SKM-1 treated with dmso at 0.1 percent for 144 hours (cell line): ENCODE results near the gene SYTL4.

Experiments used
- DNase-seq: peaks from one replicate; lab custom pipeline; 2025; ENCODE audit not compliant: unreplicated experiment; lab: John Stamatoyannopoulos, UW

SYTL4 gene

GRCh38 chrX:100648458-100649417 lies 83.2 kb downstream of the SYTL4 start:
- DNase-seq: no peak

GRCh38 chrX:100647739-100648138 lies 84.2 kb downstream of the SYTL4 start:
- no peak for DNase-seq

GRCh38 chrX:100647095-100647494 lies 84.8 kb downstream of the SYTL4 start:
- DNase-seq: no peak

- no peak for DNase-seq
These were observed 86.8 kb downstream of the SYTL4 start for GRCh38 chrX:100645106-100645505.

- DNase-seq: peak; percentile 2
These were observed 87.7 kb downstream of the SYTL4 start, which contains the start of gene SRPX2 for GRCh38 chrX:100643956-100644860. TSS of gene SRPX2 (plus strand) at chrX:100644199. CDS start at chrX:100646323, 2,124 bp downstream.

GRCh38 chrX:100643212-100643611 lies 88.7 kb downstream of the SYTL4 start:
- DNase-seq: no peak

- DNase-seq: no peak
These were observed 89.6 kb downstream of the SYTL4 start for GRCh38 chrX:100642290-100642689.

GRCh38 chrX:100636321-100636991 lies 95.5 kb downstream of the SYTL4 start, which contains the start of gene TSPAN6:
TSS of gene TSPAN6 (minus strand) at chrX:100636806. CDS start at chrX:100636694, 112 bp downstream.
- DNase-seq: no peak

GRCh38 chrX:100635989-100636320 lies 96.0 kb downstream of the SYTL4 start:
- DNase-seq: no peak

- DNase-seq: no peak
These were observed 96.9 kb downstream of the SYTL4 start for GRCh38 chrX:100635040-100635439.

- DNase-seq: no peak
These were observed 105.9 kb downstream of the SYTL4 start for GRCh38 chrX:100625985-100626491.
